HPDE6-E6E7 (cell line): ENCODE results near the gene RBL2.
A peak's percentile ranks its signal among the peaks of the same experiment; 100 is the strongest.

Experiments used
- DNase-seq: peaks from one replicate; pipeline ENCODE4 v3.0.0; 2011; ENCODE audit warnings: missing footprints; ENCODE audit errors: extremely low spot score

RBL2 gene

DNA sequence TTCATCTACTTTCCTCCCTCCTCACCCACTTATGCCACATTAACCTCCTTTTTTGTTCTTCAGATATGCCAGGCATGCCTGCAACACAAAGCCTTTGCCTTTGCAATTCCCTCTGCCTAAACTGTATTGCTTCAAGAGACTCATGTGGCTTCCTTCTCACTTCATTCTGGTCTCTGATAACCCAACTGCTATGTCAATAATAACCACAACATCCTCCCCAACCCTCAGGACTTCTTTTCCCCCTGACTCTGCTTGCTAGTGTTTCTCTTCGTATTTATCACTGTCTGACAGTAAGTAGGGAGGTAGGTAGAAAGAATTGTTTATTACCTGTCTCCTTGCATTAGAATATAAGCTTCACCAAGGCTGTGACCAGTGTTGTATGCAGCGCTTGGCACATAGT is 22.4 kb downstream of the RBL2 start:
- DNase-seq, result no peak

DNA sequence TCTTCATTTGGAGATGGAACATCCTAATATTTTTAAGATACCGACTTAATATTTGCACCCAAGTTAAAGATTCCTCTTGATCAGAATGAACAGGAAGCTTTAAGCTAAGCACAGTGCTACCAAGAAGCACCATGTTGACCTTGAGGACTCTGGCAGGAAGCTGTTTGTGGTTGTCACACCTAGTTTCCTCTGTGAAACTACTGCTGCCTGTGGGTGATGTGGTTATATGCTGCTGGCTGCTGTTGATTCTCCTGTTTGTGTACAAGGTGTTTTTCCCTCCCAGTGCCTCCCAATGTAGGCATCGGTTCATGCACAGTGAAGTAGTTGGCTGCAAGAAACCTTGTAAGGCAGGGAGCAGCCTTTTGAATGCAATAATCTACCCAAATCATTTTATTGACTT is 23.4 kb downstream of the RBL2 start:
- no peak for DNase-seq

DNA sequence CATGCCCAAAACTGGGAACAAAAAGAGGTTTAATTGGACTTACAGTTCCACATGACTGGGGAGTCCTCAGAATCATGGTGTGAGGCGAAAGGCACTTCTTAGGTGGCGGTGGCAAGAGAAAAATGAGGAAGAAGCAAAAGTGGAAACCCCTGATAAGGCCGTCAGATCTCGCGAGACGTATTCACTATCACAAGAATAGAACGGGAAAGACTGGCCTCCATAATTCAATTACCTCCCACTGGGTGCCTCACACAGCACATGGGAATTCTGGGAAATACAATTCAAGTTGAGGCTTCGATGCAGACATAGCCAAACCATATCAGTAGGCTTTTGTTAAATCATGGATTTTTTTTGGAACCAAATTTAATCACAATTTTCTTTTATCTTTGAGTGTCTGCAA is 24.4 kb downstream of the RBL2 start:
- no peak for DNase-seq

DNA sequence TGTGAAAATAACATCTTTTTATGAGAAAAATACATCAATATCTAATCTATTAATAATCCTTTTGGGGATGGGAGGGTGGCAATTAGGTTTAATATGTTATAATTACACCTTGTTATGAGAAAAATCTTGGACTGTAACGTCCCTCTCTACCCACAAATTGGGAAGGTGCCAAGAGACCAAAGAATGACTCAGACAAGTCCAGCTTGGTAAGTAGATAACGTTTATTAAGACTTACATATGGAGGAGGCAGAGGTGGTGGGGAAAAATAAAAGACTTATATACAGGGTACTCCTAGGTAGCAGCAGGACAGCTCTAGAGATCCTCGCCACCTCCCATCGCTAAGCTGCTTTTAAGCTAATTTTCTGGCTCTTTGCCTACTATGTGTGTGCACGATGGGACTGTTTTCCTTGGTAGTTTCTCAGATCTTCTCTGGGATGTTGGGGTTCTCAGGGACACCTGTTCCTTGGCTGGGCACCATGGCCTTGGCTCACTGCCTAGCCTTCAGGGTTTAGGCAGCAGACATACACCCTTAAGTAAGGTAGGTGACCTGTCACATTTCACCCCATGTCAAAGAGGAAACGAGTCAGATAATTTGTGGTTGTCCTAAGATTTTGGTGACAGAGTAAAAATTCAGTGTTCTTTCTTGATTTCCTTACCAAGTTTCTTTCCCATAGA is 31.5 kb downstream of the RBL2 start:
- DNase-seq, result no peak

DNA sequence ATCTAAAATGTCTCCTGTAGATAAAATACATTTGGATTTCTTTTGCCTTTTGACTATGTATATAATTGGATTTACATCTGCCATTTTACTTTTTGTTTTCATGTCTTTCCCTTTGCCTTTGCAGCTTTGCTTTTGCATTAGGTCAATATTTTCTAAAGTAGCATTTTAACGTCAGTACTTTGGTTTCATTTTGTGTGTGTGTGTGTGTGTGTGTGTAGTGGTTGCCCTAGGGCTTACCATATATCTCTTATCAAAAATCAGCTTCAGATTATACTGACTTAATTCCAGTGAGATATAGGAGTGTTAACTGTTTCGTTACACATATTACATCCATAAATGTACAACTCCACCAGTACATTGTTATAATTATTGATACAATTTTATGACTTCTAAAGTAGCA is 42.6 kb downstream of the RBL2 start:
- DNase-seq, result no peak

DNA sequence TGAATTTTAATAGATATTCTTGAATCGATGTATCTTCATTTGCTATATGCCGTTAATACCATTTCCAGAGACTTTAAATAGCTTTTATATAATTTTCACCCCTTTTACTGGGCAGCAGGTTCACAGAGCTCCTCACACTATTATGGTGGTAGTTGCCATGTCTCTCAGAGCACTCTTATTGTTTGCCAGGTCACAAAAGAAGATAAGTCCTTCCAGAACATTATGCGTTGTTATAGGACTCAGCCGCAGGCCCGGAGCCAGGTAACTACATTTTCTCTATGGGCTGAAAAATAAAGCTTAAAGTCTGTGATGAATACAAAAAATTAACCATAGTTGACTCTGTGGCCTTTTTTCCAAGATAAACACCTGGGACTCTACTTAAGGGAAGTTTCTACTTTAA is 44.7 kb downstream of the RBL2 start:
- DNase-seq, result no peak

DNA sequence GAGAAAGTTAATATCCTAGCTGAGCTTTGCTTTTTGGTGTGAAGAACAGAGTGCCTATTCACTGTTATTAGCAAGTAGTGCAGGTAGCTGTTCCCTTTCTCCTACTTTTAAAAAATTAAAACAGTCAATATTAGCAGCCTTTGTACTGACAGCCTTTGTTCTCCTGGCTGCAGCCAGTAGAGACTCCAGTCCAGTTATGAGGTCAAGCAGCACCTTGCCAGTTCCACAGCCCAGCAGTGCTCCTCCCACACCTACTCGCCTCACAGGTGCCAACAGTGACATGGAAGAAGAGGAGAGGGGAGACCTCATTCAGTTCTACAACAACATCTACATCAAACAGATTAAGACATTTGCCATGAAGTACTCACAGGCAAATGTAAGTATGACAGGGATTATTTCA is 46.1 kb downstream of the RBL2 start:
- no peak for DNase-seq

DNA sequence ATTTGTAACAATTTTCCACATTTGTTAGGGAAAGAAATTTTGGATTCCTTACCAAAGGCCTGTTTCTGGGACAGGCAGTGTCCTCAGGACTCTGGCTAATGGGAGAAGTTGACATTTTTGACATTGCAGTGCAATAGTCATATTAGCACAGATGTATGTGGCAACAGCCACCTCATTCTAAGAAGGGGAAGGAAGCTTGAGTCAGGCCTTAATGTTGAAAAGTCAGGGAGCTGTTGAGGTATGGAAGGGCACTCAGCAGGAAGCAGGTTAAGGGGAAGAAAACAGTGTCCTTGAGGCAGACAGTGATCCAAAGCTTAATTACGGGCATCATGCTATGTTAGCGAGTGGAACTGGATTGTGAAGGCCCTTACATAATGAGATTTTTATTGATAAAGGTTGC is 47.9 kb downstream of the RBL2 start:
- DNase-seq, result no peak

DNA sequence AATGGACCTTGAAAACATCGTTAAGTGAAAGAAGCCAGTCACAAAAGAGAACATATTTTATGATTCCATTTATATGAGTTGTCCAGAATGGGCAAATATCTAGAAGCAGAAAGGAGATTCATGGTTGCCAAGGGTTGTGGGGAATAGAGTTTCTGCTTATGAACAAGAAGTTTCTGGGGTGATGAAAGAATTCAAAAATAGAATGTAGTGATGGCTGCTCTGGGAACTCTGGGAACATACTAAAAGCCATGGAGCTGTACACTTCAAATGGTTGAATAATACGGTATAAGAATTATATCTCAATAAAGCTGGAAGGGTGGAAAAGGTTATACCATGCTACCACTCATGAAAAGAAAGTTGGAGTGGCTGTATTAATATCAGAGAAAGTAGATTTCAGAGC is 50.3 kb downstream of the RBL2 start:
- no peak for DNase-seq

DNA sequence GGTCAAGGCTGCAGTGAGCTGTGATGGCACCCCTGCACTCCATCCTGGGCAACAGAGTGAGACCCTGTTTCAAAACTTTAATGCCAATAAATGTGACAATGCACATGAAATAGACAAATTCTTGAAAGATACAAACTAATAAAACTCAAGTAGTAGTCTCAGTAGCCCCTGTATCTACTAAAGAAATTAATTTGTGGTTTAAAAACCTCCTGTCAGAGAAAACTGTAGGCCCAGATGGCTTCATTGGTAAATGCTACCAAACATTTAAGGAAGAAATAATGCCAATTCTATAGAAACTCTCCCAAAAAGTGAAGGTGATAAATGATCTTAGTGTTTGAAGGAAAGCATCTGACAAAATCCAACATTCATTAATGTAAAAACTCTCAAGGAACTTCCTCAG is 52.0 kb downstream of the RBL2 start:
- DNase-seq, result no peak

DNA sequence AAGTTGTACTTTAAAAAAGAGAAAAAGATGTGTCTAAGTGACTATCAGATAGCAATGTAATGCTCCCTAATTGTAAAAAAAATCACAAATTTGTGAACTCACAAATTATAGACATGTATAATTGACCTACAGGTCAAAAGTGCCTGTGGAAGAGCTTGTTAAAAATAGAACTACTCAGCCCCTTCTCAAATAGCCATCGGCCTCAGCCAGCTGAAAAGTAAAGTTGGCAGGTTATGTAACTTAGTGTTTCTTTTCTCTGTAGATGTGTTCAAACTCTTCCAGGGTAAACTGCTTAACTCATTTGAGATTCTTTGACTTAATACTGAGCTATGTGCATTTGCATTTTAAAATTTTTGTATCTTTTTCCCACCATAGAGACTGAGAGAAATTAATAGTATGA is 55.5 kb downstream of the RBL2 start:
- no peak for DNase-seq

DNA sequence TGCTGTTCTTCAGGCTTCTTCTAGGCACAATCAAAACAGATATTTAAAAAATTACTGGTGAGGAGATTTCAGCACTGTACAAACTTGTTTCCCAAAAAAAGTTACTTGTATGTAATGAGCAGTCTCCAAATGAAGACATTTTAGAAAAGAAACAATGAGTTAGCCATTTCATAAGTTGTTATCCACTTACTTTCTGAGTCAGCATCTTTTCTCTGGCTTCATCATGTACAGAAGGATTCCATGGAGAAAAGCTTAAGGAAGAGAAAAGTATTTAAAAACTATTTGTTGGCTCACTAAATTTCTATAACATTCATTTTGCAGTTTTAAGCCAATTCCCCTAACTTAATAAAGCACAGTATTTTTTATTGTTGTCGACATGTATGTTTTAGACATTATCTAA is 58.2 kb downstream of the RBL2 start:
- DNase-seq, result no peak

DNA sequence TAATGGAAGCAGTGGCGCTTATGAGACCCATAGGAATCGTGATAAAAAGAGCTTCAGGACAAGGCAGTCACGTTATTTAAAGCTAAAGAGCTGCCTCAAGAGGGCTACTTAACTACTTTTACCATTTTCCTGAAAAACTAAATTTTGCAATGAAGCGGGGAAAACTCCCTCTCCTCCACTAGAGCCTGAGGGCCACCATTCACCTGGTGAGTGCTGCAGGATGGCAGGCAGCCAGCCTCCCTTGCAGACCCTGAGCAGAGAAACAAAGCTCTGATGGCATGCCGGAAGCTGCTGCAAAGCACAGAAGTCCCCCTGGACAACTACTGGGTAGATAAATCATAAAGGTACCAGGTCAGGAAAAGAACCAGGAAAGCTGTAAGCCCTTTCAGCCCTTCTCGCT is 60.4 kb downstream of the RBL2 start:
- DNase-seq, result no peak

DNA sequence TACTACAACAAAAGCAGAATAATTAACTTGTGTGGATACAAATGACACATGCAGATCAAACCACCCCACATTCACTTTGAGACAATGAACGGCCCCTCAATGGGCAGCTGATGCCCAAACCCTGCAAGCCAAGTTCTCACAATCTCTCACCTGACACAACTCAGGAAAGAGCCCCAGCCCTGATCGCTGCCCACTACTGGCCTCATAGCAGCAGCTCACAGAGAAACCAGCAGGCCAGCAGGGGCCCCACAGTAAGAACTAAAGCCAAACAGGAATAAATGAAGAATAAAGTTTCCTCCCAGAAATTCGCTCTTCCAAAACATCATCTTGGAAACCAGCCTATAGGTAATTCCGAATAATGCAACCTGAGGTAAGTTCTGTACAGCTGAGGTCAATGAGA is 61.1 kb downstream of the RBL2 start:
- no peak for DNase-seq

DNA sequence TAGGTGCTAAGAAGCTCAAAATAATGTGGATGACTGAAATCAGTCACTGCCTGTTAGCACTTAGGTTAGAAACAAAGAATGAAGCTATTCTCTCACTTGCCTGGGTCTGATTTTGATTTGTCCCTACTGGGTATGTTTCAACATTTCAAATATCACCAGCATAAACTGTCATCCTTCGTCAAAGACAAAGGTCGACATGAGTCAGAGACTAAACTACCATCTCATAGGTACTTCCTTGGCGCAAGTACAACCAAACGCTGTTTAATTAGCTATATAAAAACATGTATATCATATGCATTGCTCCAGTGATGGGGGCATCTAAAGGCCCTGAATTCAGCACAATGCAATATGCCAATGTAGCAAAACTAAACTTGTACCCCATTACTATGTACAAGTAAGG is 64.7 kb downstream of the RBL2 start:
- no peak for DNase-seq

DNA sequence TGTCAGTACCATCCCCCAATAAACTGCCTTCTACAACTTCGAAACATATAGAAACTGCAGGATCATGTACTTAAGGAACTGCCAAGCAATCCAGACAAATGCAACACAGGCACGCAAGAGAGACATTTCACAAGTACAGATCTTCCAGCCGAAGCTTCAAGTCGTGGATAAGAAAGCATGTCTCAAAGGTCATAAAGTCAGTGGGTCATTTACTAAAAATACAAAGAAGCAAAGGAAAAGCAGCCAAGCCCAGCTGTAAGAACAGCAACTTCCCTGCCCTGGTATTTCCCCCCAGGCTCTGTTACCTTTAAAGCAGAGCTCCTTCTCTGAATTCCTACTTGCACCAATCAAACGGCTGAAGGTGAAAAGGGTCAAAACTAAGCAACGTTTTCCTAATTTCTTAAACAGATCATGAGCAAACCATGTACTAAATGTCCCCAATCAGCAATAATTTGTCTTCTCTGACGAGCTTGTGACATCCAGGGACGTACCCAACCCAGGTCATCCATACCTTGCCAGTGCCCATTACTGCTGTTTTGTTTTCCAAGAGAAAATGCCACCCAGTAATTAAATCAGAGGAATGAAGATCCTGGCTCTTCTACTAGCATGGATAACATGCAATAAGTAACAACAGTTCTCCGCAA is 67.1 kb downstream of the RBL2 start:
- DNase-seq, result no peak

DNA sequence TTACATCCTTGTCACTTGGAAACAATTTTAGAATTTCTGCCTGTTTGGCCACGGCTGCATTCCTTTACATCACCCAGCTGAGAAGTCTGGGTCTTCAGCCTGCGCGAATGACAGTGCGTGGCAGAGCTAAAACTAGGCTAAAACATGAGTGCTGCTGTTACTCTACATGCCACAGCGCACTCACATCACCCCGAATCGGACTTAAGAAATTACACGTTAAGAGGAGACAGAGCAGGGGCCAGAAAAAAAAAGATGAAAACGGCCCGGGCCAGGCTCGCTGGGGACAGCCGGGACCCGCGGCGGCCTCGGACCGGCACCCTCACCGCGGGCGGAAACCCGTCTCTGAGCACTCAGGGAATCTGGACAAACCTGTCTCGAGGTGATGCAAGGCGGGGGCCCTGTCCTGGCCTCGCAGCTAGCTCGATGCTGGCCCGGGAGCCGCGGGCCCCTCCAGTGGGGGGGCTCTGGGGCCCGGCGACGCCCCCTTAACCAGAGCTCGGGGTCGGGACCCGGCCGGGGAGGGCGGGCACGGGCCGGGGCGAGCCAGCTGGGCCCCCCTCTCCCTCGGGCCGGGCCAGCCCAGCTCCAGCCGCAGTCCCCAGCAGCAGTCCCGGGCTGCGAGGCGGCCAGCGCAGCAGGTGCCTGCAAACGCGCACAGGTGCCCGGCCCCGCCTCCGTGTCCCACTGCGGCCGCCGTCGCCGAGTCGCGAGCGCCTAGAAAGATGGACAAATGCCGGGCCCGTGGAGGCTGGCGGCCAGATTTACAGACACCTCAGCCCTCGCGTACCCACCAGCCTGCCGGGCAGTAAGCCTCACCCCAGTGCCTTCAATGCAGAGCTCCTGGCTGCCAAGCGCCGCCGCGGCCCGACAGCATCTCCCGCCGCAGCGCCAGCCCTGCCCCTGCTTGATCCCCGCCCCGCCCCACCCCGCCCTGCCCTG is 68.3 kb downstream of the RBL2 start, which contains the start of gene AKTIP:
AKTIP (minus strand) TSS at position 879 of the 939 bp plus-strand sequence. CDS start 2,950 bp downstream, outside the sequence.
- DNase-seq, result no peak

DNA sequence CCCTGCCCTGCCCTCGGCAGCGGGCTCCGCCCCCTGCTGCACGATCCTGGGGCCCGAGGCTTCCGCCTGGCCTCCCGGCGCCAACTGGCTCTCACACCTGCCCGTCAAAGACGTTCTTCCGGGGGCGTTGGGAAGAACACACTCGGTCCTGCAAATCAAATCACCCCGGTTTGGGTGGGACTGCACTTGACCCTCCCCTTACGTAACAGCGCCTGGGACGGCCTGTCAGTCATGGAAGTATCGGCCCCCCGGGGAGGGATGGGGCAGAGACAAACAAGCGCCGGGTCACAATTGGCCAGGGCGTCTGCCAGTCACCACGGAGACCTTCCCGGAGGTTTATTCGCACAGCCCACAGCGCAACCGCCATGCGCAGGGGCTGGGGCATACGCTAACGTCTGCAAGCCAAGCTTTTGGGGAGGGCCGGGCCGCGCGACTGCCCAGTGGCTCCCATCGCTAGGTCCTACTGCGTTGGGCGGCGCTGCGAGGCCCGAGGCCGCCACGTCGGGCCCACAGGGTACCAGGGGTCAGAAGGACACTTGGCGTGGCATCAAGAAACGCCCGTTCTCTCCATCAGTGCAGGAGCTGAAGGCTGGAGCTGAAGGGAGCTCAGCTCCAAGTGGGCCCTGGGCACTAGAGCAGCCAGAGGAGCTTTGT is 69.1 kb downstream of the RBL2 start:
- DNase-seq, result peak; percentile 99

DNA sequence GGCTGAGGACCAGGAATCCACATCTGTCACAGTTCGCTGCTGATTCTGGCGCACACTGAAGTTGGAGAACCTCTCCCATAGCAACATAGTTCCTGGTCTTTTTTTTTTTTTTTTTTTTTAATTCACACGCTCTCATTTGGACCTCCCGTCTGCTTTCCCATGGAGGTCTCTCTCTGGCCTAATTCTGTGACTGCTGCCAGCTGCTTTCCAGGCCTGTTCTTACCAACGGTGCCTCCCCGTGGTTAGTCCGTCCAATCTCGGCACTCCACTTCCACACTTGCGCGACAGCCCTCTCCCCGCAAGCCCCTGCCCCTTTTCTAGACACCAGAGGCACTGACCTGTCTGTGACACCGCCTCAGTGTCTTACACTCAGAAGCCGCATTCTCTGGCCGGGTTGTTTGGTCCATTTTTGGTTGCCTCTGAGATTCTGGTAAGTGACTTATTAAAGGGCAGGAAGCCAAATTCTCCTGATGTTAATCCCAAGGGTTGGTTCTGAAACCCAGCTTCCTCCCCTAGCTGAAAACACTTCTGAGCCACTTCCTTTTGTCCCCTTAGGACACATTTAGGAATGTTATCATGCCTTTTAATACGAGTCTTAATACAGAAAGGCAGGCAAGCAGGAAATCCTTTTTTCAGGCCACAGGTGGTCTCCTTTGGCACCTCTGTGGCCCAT is 69.9 kb downstream of the RBL2 start:
- no peak for DNase-seq

DNA sequence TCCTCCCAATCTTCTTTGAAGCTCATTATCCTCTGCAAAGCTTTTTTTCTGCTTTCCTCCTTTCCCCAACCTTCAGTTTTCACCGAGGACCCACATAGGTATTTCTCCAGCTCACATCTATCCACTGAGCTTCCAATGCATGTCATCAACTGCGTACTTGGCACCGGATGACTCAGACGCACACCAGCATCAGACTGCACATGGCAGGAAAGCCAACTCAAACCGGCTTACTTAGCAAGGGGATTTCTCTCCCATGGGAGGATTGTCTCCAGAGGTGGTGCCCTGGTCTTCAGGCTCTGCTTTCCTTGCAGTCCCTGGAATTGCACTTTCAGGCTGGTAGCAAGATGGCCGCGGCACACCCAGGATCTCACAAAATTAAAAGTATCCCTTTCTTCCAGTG is 70.4 kb downstream of the RBL2 start:
- no peak for DNase-seq

DNA sequence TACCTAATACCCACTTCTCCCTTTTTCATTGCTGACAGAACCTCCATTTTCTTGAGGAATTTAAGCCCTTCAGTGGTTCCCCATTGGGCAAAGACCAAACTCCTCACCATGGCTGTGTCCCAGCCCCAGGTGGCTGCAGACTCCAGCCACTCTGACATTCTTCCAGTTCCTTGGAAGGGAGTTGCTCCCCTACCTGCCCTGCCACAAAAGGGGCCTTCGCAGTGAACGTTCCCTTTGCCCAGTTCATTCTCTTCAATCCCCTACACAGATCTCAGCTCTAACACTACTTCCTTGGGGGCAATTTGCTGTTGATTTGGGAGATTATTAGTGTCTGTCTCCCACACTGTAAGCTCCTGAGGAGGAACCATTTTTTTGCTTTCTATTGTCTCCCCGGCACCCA is 72.0 kb downstream of the RBL2 start:
- DNase-seq, result no peak
